OCI-LY1 (cell line): Measurements from ENCODE around the gene COL25A1.

Source experiments
- H2AFZ ChIP-seq: fragments of 200-600 bp; sonication (generic), shearing (Covaris generic); 2 replicates; pipeline ENCODE4 v1.6.0; 2014; ENCODE audit warnings: antibody characterized with exemption, mild to moderate bottlenecking, low read length
- H3F3A ChIP-seq: fragments of 200-600 bp; sonication (generic), shearing (Covaris generic); 2 replicates; pipeline ENCODE4 v1.6.0; 2014; ENCODE audit warnings: mild to moderate bottlenecking, antibody characterized with exemption, low read length, moderate library complexity; ENCODE audit not compliant: insufficient read depth
- H3K27ac ChIP-seq: fragments of 200-600 bp; sonication (generic); 2 replicates; pipeline ENCODE4 v1.5.1; 2014; ENCODE audit warnings: low read length, mixed run types, mild to moderate bottlenecking, low read depth; ENCODE audit not compliant: poor library complexity, severe bottlenecking
- H3K27me3 ChIP-seq: fragments of 200-600 bp; sonication (generic); 2 replicates; pipeline ENCODE4 v1.6.0; 2014; ENCODE audit warnings: antibody characterized with exemption, mild to moderate bottlenecking, low read length, moderate library complexity; ENCODE audit not compliant: insufficient read depth
- H3K36me3 ChIP-seq: fragments of 200-600 bp; sonication (generic); 2 replicates; pipeline ENCODE4 v1.6.1; 2014; ENCODE audit warnings: mild to moderate bottlenecking, antibody characterized with exemption, low read length, moderate library complexity, mixed read lengths; ENCODE audit not compliant: insufficient read depth
- H3K4me1 ChIP-seq: fragments of 200-600 bp; sonication (generic); 2 replicates; pipeline ENCODE4 v1.5.1; 2014; ENCODE audit warnings: mild to moderate bottlenecking, low read length, moderate library complexity; ENCODE audit not compliant: insufficient read depth, severe bottlenecking
- H3K4me2 ChIP-seq: fragments of 200-600 bp; sonication (generic), shearing (Covaris generic); 2 replicates; pipeline ENCODE4 v1.6.1; 2014; ENCODE audit warnings: low read length
- H3K4me3 ChIP-seq: fragments of 200-600 bp; sonication (generic); 2 replicates; pipeline ENCODE4 v1.5.1; 2014; ENCODE audit warnings: low read length, low read depth, mild to moderate bottlenecking, mixed read lengths; ENCODE audit not compliant: poor library complexity, severe bottlenecking
- H3K79me2 ChIP-seq: fragments of 200-600 bp; shearing (Covaris generic); 2 replicates; pipeline ENCODE4 v1.6.1; 2016; ENCODE audit warnings: mixed run types, low read length, mixed read lengths; ENCODE audit not compliant: insufficient read depth
- H3K9ac ChIP-seq: fragments of 200-600 bp; sonication (generic), shearing (Covaris generic); 2 replicates; pipeline ENCODE4 v1.6.1; 2014; ENCODE audit warnings: mild to moderate bottlenecking, low read length, mixed read lengths
- H3K9me2 ChIP-seq: fragments of 200-600 bp; sonication (generic), shearing (Covaris generic); 2 replicates; pipeline ENCODE4 v1.6.1; 2014; ENCODE audit warnings: low read depth, mild to moderate bottlenecking, low read length, mixed read lengths
- H3K9me3 ChIP-seq: fragments of 200-600 bp; shearing (Covaris generic); 2 replicates; pipeline ENCODE4 v1.6.1; 2014; ENCODE audit warnings: low read length, mixed read lengths
- H4K20me1 ChIP-seq: fragments of 200-600 bp; sonication (generic), shearing (Covaris generic); 2 replicates; pipeline ENCODE4 v1.6.0; 2016; ENCODE audit warnings: mild to moderate bottlenecking, low read length; ENCODE audit not compliant: insufficient read depth
- CTCF ChIP-seq: fragments of 200-600 bp; sonication (generic), shearing (Covaris generic); IDR thresholded peaks from 2 replicates; pipeline ENCODE4 v1.5.1; 2017; ENCODE audit warnings: mild to moderate bottlenecking, antibody characterized with exemption, low read length, moderate library complexity, mixed read lengths
- EZH2 ChIP-seq: fragments of 200-600 bp; sonication (generic), shearing (Covaris generic); IDR thresholded peaks from 2 replicates; pipeline ENCODE4 v1.8.0; 2017; ENCODE audit warnings: borderline replicate concordance, mixed run types, mild to moderate bottlenecking, antibody characterized with exemption, low read length, moderate library complexity, mixed read lengths

Gene COL25A1

DNA sequence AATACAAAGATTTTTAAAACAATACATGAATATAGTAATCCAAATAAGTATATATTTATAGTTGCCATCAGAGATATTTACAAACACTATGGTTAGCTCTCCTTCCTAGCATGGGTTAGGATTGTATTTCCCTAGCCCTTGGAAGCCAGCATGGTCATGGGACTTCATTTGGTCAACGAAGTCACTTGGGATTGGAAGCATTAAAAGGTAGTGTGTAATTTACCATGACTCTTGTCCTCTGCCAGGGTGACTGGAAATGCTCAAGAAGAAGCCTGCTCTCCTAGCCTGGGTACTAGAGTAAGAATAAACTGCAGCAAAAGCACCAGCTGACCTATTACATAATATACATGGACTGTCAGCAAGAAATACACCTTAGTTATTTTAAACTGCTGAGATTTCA is 102.9 kb downstream of the COL25A1 start:
- H3K27me3 ChIP-seq = no peaks in the 10 kb centered on the region
- H3K79me2 ChIP-seq = no peaks in the 10 kb centered on the region
- TF ChIP-seq CTCF (no peak), EZH2 (no peak)

DNA sequence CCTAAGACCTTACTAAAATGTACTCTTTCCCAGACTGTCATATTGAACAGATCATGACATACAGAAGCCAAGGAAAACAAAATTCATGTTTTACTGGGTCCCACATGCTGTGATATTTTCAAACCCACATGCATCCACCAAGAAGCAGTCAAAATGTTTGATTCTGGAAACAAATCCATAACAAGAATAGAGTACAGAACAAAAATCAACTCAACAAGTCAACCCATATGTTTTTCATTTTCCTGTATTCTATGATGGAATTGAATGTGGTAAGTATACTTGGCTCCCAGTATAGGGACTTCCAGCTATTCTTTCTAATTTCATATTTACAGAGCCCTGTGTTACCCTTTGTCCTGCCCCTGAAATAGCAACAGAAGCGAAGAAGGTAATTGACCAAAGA is 106.8 kb downstream of the COL25A1 start:
- H3K9me3 ChIP-seq = no peaks in the 10 kb centered on the region
- no peak overlapping the region for H3K9ac ChIP-seq
- TF ChIP-seq EZH2 (no peak), CTCF (no peak)
- H3K4me3 ChIP-seq = no peak overlapping the region
- H2AFZ ChIP-seq = no peak overlapping the region
- H3K27ac ChIP-seq = no peak overlapping the region
- H3K4me2 ChIP-seq = no peak overlapping the region
- no peaks in the 10 kb centered on the region for H3F3A ChIP-seq
- no peaks in the 10 kb centered on the region for H3K36me3 ChIP-seq
- no peaks in the 10 kb centered on the region for H3K27me3 ChIP-seq
- no peaks in the 10 kb centered on the region for H3K9me2 ChIP-seq
- H3K4me1 ChIP-seq = no peaks in the 10 kb centered on the region
- H4K20me1 ChIP-seq = no peaks in the 10 kb centered on the region
- no peaks in the 10 kb centered on the region for H3K79me2 ChIP-seq

More for the DNA sequence above, 102.9 kb downstream of the COL25A1 start:
- H3K27ac ChIP-seq = no peak overlapping the region
- no peak overlapping the region for H3K4me3 ChIP-seq
- H3K36me3 ChIP-seq = no peaks in the 10 kb centered on the region
- no peak overlapping the region for H3K4me2 ChIP-seq
- no peaks in the 10 kb centered on the region for H3F3A ChIP-seq
- no peaks in the 10 kb centered on the region for H3K9me2 ChIP-seq
- no peaks in the 10 kb centered on the region for H4K20me1 ChIP-seq
- no peak overlapping the region for H3K9ac ChIP-seq
- no peaks in the 10 kb centered on the region for H3K9me3 ChIP-seq
- no peak overlapping the region for H2AFZ ChIP-seq
- H3K4me1 ChIP-seq = no peaks in the 10 kb centered on the region

DNA sequence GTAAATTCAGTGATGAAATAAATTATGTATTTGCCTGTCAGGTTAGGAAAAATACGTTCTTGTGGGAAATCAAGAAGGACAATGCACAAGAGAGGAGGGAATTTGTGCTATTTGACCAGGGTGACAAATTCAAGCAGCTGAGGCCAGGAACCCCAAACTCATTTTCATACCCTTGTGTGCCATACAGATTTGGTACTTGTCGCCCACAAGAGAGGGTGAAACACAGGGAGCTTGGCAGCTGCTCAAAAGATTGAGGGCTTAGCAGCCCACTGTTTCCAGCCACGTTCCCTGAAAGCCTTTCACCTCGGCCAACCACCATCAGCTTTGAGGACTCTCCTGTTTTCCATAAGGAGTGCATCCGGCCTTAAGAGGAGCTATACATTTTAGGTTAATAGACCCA is 111.2 kb downstream of the COL25A1 start:
- Histone ChIP-seq H3K27ac (no peak overlapping the region), H3K4me3 (no peak overlapping the region), H3K9ac (no peak overlapping the region), H3K79me2 (no peaks in the 10 kb centered on the region), H3K4me2 (no peak overlapping the region), H4K20me1 (no peaks in the 10 kb centered on the region), H3F3A (no peaks in the 10 kb centered on the region), H3K27me3 (no peaks in the 10 kb centered on the region), H2AFZ (no peak overlapping the region), H3K9me3 (no peaks in the 10 kb centered on the region), H3K36me3 (no peaks in the 10 kb centered on the region), H3K4me1 (no peaks in the 10 kb centered on the region), H3K9me2 (no peaks in the 10 kb centered on the region)
- no peak for TF ChIP-seq EZH2
- no peak for TF ChIP-seq CTCF
